Trophoblast cell (in vitro differentiated cells and primary cell): Measurements from ENCODE around the gene TBCA.

ENCODE experiments used
- DNase-seq, 2 donors: peaks; one replicate each; pipeline ENCODE4 v3.0.0-alpha.2; 2016
- H2AFZ ChIP-seq: 2 replicates; pipeline ENCODE4 v1.6.1; 2013; ENCODE audit warnings: low read length, moderate library complexity, mild to moderate bottlenecking; ENCODE audit not compliant: insufficient read depth, poor library complexity
- H2AK5ac ChIP-seq: 2 replicates; pipeline ENCODE4 v1.6.1; 2013; ENCODE audit warnings: mild to moderate bottlenecking, low read length
- H2BK120ac ChIP-seq: 2 replicates; pipeline ENCODE4 v1.6.1; 2013; ENCODE audit warnings: low read length, mild to moderate bottlenecking, moderate library complexity; ENCODE audit not compliant: insufficient read depth, poor library complexity
- H2BK12ac ChIP-seq: 2 replicates; pipeline ENCODE4 v1.6.1; 2013; ENCODE audit warnings: mild to moderate bottlenecking, low read length, moderate library complexity
- H2BK5ac ChIP-seq: 2 replicates; pipeline ENCODE4 v1.6.1; 2013; ENCODE audit warnings: low read length, low read depth, moderate library complexity, mild to moderate bottlenecking; ENCODE audit not compliant: poor library complexity
- H3K14ac ChIP-seq: 2 replicates; pipeline ENCODE4 v1.6.1; 2013; ENCODE audit warnings: mild to moderate bottlenecking, low read length
- H3K18ac ChIP-seq: 2 replicates; pipeline ENCODE4 v1.6.1; 2013; ENCODE audit warnings: mild to moderate bottlenecking, low read length
- H3K23ac ChIP-seq: 2 replicates; pipeline ENCODE4 v1.6.1; 2013; ENCODE audit warnings: low read length
- H3K27ac ChIP-seq: 2 replicates; pipeline ENCODE4 v1.5.1; 2013; ENCODE audit warnings: low read depth, mild to moderate bottlenecking, inconsistent platforms, low read length, moderate library complexity
- H3K27me3 ChIP-seq: 2 replicates; pipeline ENCODE4 v1.6.1; 2013; ENCODE audit warnings: inconsistent platforms, mild to moderate bottlenecking, low read length, moderate library complexity; ENCODE audit not compliant: insufficient read depth
- H3K36me3 ChIP-seq, 2 experiments: 1 replicate in 1 of 2; 2 replicates in 1 of 2; pipeline ENCODE4 v1.6.1; 2013; ENCODE audit warnings: low read length in 2 of 2, mild to moderate bottlenecking in 2 of 2, moderate library complexity in 1 of 2; ENCODE audit not compliant: insufficient read depth in 2 of 2, control insufficient read depth in 1 of 2
- H3K4ac ChIP-seq: 2 replicates; pipeline ENCODE4 v1.6.1; 2013; ENCODE audit warnings: low read depth, mild to moderate bottlenecking, low read length, moderate library complexity
- H3K4me1 ChIP-seq, 2 experiments: 1 replicate in 1 of 2; 2 replicates in 1 of 2; pipeline ENCODE4 v1.6.1; 2013; ENCODE audit warnings: low read length in 2 of 2, mild to moderate bottlenecking in 2 of 2, moderate library complexity in 1 of 2; ENCODE audit not compliant: insufficient read depth in 2 of 2, control insufficient read depth in 1 of 2
- H3K4me2 ChIP-seq: 2 replicates; pipeline ENCODE4 v1.6.1; 2013; ENCODE audit warnings: inconsistent platforms, mild to moderate bottlenecking, low read length, moderate library complexity
- H3K4me3 ChIP-seq: 2 replicates; pipeline ENCODE4 v1.5.1; 2013; ENCODE audit warnings: mild to moderate bottlenecking, low read depth, low read length, inconsistent platforms
- H3K79me1 ChIP-seq: one replicate; pipeline ENCODE4 v1.6.1; 2013; ENCODE audit warnings: low read length
- H3K79me2 ChIP-seq: 2 replicates; pipeline ENCODE4 v1.6.1; 2013; ENCODE audit warnings: low read length, mild to moderate bottlenecking; ENCODE audit not compliant: control insufficient read depth, insufficient read depth, poor library complexity
- H3K9ac ChIP-seq: 2 replicates; pipeline ENCODE4 v1.6.1; 2013; ENCODE audit warnings: mild to moderate bottlenecking, low read length
- H3K9me3 ChIP-seq: 2 replicates; pipeline ENCODE4 v1.6.1; 2013; ENCODE audit warnings: low read depth, mild to moderate bottlenecking, control low read depth, inconsistent platforms, low read length; ENCODE audit not compliant: insufficient read depth
- H4K12ac ChIP-seq: 2 replicates; pipeline ENCODE4 v1.6.1; 2013; ENCODE audit warnings: low read depth, mild to moderate bottlenecking, low read length, moderate library complexity
- H4K8ac ChIP-seq: 2 replicates; pipeline ENCODE4 v1.6.1; 2013; ENCODE audit warnings: low read depth, mild to moderate bottlenecking, low read length, moderate library complexity
- H4K91ac ChIP-seq: one replicate; pipeline ENCODE4 v1.6.1; 2013; ENCODE audit warnings: low read depth, mild to moderate bottlenecking, low read length, moderate library complexity
- WGBS: extraction: QIAGEN DNeasy Blood & Tissue Kit; methylation state at CpG from one replicate; pipeline ENCODE4 v1.1.7; 2013; ENCODE audit warnings: missing lambda C conversion rate; ENCODE audit not compliant: insufficient read length, insufficient coverage; ENCODE audit errors: extremely low coverage; 5-methylcytosine and 5-hydroxymethylcytosine counted together

Gene TBCA

DNA sequence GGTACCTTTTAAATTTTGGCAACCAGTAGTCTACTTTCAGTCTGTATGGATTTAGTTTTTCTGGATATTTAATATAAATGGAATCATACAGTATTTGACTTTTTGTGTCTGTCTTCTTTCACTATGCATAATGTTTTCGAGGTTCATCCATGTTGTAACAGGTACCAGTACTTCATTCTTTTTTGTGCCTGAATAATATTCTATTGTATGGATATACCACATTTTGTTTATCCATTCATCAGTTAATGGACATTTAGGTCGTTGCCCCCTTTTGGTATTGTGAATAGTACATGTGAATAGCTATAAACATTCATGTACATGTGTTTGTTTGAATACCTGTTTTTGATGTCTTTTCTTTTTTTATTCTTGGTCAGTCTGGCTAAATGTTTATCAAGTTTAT lies 19.1 kb upstream of the TBCA start:
- H3K4ac ChIP-seq: no peak overlapping the region
- no peak overlapping the region for H2BK5ac ChIP-seq
- no peak overlapping the region for H3K14ac ChIP-seq
- H4K91ac ChIP-seq: no peak overlapping the region
- H3K18ac ChIP-seq: no peak overlapping the region
- H3K4me3 ChIP-seq: no peak overlapping the region
- H3K36me3 ChIP-seq: no peaks in the 10 kb centered on the region
- no peak overlapping the region for H2BK120ac ChIP-seq
- no peak overlapping the region for H3K4me2 ChIP-seq
- H3K4me1 ChIP-seq: no peaks in the 10 kb centered on the region
- H3K27ac ChIP-seq: no peak overlapping the region
- no peak overlapping the region for H2AFZ ChIP-seq
- H3K9me3 ChIP-seq: no peaks in the 10 kb centered on the region
- no peak overlapping the region for H2BK12ac ChIP-seq
- H3K23ac ChIP-seq: no peak overlapping the region
- no peak overlapping the region for H4K8ac ChIP-seq
- no peaks in the 10 kb centered on the region for H3K79me1 ChIP-seq
- H2AK5ac ChIP-seq: no peak overlapping the region
- H4K12ac ChIP-seq: no peak overlapping the region
- H3K27me3 ChIP-seq: no peaks in the 10 kb centered on the region
- H3K79me2 ChIP-seq: no peaks in the 10 kb centered on the region
- no CpG with 5 or more reads among the region's 2 CpGs for WGBS
- H3K9ac ChIP-seq: no peak overlapping the region
- no peak for DNase-seq

DNA sequence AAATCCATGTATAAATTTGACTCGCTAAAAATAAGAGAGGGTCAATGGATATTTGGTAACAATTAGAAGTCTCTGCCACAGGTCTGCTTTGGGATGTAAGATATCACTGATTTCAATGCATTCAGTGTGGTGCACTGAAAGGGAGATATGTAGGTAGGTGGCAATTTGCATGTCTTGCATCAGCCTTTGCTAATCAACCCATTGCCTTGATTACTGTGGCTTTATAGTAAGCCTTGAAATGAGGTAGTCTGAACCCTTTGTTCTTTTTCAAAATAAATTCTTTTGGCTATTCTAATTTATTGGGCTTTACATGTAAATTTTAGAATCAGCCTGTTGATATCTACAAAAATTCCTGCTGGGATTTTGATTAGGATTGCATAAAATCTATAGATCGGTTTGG lies 15.8 kb upstream of the TBCA start:
- Histone ChIP-seq H3K36me3 (no peaks in the 10 kb centered on the region), H4K8ac (no peak overlapping the region), H2BK120ac (no peak overlapping the region), H3K18ac (no peak overlapping the region), H3K9me3 (no peaks in the 10 kb centered on the region), H3K14ac (no peak overlapping the region), H3K9ac (no peak overlapping the region), H3K4me1 (no peaks in the 10 kb centered on the region), H3K4me2 (no peak overlapping the region), H2AK5ac (no peak overlapping the region), H3K27me3 (no peaks in the 10 kb centered on the region), H2BK12ac (no peak overlapping the region), H3K4me3 (no peak overlapping the region), H4K12ac (no peak overlapping the region), H3K79me2 (no peaks in the 10 kb centered on the region), H4K91ac (no peak overlapping the region), H3K27ac (no peak overlapping the region), H2BK5ac (no peak overlapping the region), H3K23ac (no peak overlapping the region), H2AFZ (no peak overlapping the region), H3K79me1 (no peaks in the 10 kb centered on the region), H3K4ac (no peak overlapping the region)
- WGBS: no CpG with 5 or more reads among the region's 2 CpGs
- no peak for DNase-seq

DNA sequence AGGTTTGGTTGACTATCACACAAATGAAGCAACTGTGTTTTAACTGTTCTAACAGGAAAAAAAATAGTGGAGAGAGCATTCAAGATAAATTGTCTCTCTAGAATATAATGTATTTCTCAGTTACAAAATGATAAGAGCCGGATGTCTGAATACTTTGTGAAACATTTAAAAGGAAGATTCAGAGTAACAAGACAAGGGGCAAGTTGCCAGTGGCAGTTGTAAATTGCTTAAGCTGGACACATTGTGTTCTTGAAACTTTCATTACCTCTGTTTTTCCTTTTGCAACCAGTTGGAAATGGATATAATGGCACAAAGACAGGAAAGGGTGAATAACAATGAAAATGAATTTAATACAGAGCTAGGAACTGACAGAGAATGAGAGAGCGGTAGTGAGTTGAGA lies 15.2 kb upstream of the TBCA start:
- H4K91ac ChIP-seq: no peak overlapping the region

DNA sequence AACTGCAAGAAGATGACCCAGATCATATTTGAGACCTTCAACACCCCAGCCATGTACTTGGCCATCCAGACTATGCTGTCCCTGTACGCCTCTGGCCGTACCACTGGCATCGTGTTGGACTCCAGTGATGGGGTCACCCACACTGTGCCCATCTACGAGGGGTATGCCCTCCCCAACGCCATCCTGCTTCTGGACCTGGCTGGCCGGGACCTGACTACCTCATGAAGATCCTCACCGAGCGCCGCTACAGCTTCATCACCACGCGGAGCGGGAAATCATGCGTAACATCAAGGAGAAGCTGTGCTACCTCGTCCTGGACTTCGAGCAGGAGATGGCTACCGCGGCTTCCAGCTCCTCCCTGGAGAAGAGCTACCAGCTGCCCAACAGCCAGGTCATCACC lies 9.1 kb upstream of the TBCA start:
- H3K4me2 ChIP-seq: no peak overlapping the region
- H3K4me3 ChIP-seq: no peak overlapping the region

More for the DNA sequence above, 15.2 kb upstream of the TBCA start:
- no peaks in the 10 kb centered on the region for H3K79me1 ChIP-seq
- H3K27ac ChIP-seq: no peak overlapping the region
- no peak overlapping the region for H2AK5ac ChIP-seq
- no peak overlapping the region for H3K23ac ChIP-seq
- no peaks in the 10 kb centered on the region for H3K27me3 ChIP-seq
- no peaks in the 10 kb centered on the region for H3K36me3 ChIP-seq
- H4K8ac ChIP-seq: no peak overlapping the region
- no peak overlapping the region for H3K4ac ChIP-seq
- WGBS: 100% methylated on average over 1 of the region's 2 CpGs
- H3K4me1 ChIP-seq: no peaks in the 10 kb centered on the region
- H3K4me3 ChIP-seq: no peak overlapping the region
- no peak overlapping the region for H2AFZ ChIP-seq
- no peak for DNase-seq
- no peak overlapping the region for H3K18ac ChIP-seq
- H3K14ac ChIP-seq: no peak overlapping the region
- H2BK5ac ChIP-seq: no peak overlapping the region
- H3K9ac ChIP-seq: no peak overlapping the region
- H2BK12ac ChIP-seq: no peak overlapping the region
- H3K9me3 ChIP-seq: no peaks in the 10 kb centered on the region
- no peak overlapping the region for H2BK120ac ChIP-seq
- no peak overlapping the region for H4K12ac ChIP-seq
- no peaks in the 10 kb centered on the region for H3K79me2 ChIP-seq
- no peak overlapping the region for H3K4me2 ChIP-seq

More for the DNA sequence above, 9.1 kb upstream of the TBCA start:
- H3K14ac ChIP-seq: no peak overlapping the region
- H3K36me3 ChIP-seq: no peaks in the 10 kb centered on the region
- no peak overlapping the region for H2BK5ac ChIP-seq
- H4K8ac ChIP-seq: no peak overlapping the region
- H3K23ac ChIP-seq: no peak overlapping the region
- no CpG with 5 or more reads among the region's 17 CpGs for WGBS
- no peak overlapping the region for H3K27ac ChIP-seq
- H3K4ac ChIP-seq: no peak overlapping the region
- no peak overlapping the region for H4K12ac ChIP-seq
- H2BK12ac ChIP-seq: no peak overlapping the region
- no peaks in the 10 kb centered on the region for H3K4me1 ChIP-seq
- H3K9ac ChIP-seq: no peak overlapping the region
- H3K9me3 ChIP-seq: peaks cover 4% of the 10 kb centered on the region
- no peaks in the 10 kb centered on the region for H3K79me2 ChIP-seq
- no peak overlapping the region for H3K18ac ChIP-seq
- no peak for DNase-seq
- no peaks in the 10 kb centered on the region for H3K27me3 ChIP-seq
- no peak overlapping the region for H2AK5ac ChIP-seq
- no peaks in the 10 kb centered on the region for H3K79me1 ChIP-seq
- H2BK120ac ChIP-seq: no peak overlapping the region
- no peak overlapping the region for H4K91ac ChIP-seq
- no peak overlapping the region for H2AFZ ChIP-seq
